Stimulated activated CD4-positive, alpha-beta T cell treated with anti-CD3 and anti-CD28 coated beads, Interleukin-4, amount 100 ng/mL, for 4 hours (primary cell): ENCODE results near the gene EPHA3.

Experiments used
- DNase-seq, 2 experiments: peaks; one replicate each; pipeline ENCODE4 v3.0.0-alpha.2; 2020

EPHA3 gene

GRCh38 chr3:89234620-89235019 is 127.2 kb downstream of the EPHA3 start:
- no peak for DNase-seq

GRCh38 chr3:89238846-89239245 is 131.4 kb downstream of the EPHA3 start:
- no peak for DNase-seq

GRCh38 chr3:89239774-89240173 is 132.4 kb downstream of the EPHA3 start:
- DNase-seq, result no peak

- DNase-seq, result no peak
These were observed 138.2 kb downstream of the EPHA3 start for GRCh38 chr3:89245612-89246011.

GRCh38 chr3:89246326-89246725 is 138.9 kb downstream of the EPHA3 start:
- no peak for DNase-seq

- DNase-seq, result no peak
These were observed 143.3 kb downstream of the EPHA3 start for GRCh38 chr3:89250742-89251141.

GRCh38 chr3:89252016-89252415 is 144.6 kb downstream of the EPHA3 start:
- no peak for DNase-seq

GRCh38 chr3:89252860-89253259 is 145.4 kb downstream of the EPHA3 start:
- DNase-seq, result no peak

GRCh38 chr3:89256395-89256794 is 149.0 kb downstream of the EPHA3 start:
- no peak for DNase-seq

GRCh38 chr3:89256882-89257281 is 149.5 kb downstream of the EPHA3 start:
- no peak for DNase-seq

GRCh38 chr3:89260721-89261120 is 153.3 kb downstream of the EPHA3 start:
- DNase-seq, result no peak

GRCh38 chr3:89261673-89262072 is 154.3 kb downstream of the EPHA3 start:
- no peak for DNase-seq

GRCh38 chr3:89262309-89262929 is 155.0 kb downstream of the EPHA3 start:
- DNase-seq, result no peak

- no peak for DNase-seq
These were observed 156.7 kb downstream of the EPHA3 start for GRCh38 chr3:89264037-89264560.

GRCh38 chr3:89266074-89266473 is 158.7 kb downstream of the EPHA3 start:
- DNase-seq, result no peak

GRCh38 chr3:89268059-89268458 is 160.6 kb downstream of the EPHA3 start:
- no peak for DNase-seq

GRCh38 chr3:89270201-89270600 is 162.8 kb downstream of the EPHA3 start:
- no peak for DNase-seq

GRCh38 chr3:89275001-89275400 is 167.6 kb downstream of the EPHA3 start:
- no peak for DNase-seq

- DNase-seq, result no peak
These were observed 168.7 kb downstream of the EPHA3 start for GRCh38 chr3:89276116-89276515.

GRCh38 chr3:89278302-89279025 is 171.0 kb downstream of the EPHA3 start:
- DNase-seq, result no peak

- no peak for DNase-seq
These were observed 172.9 kb downstream of the EPHA3 start for GRCh38 chr3:89280301-89280700.

GRCh38 chr3:89280822-89281365 is 173.5 kb downstream of the EPHA3 start:
- no peak for DNase-seq

- DNase-seq, result no peak
These were observed 180.6 kb downstream of the EPHA3 start for GRCh38 chr3:89287902-89288508.
